Measurements from ENCODE around the gene AGMO.

- no peak for TF ChIP-seq POLR2AphosphoS5 (IDR thresholded peaks at IDR 0.05; ENCODE audit: low read length)
- TF ChIP-seq SKIL (IDR thresholded peaks at IDR 0.05; ENCODE audit: low read depth, poor library complexity, severe bottlenecking), result no peak
- no peak for TF ChIP-seq STAT1 (conservative IDR thresholded peaks at IDR 0.05)
- TF ChIP-seq MAX (IDR thresholded peaks at IDR 0.05; ENCODE audit: low read depth, low read length), result no peak
- no peak for TF ChIP-seq TARDBP (IDR thresholded peaks at IDR 0.05; ENCODE audit: borderline replicate concordance)
- TF ChIP-seq TCF7 (IDR thresholded peaks at IDR 0.05; ENCODE audit: borderline replicate concordance), result no peak
- no peak for TF ChIP-seq CHD4 (IDR thresholded peaks at IDR 0.05)
These were observed 164.7 kb downstream of the AGMO start for GRCh38 chr7:15397159-15397550.

Data from GM12878 (cell line).